DMS79 (cell line): ENCODE measurements around the gene GASK1A.
"Not testable (repeated sequence)": the region's sequence is repeated elsewhere in the genome, so short reads cannot be mapped to it uniquely, and the experiment has no call there.

ENCODE experiments used
- DNase-seq: peaks from one replicate; lab custom pipeline; 2025; lab: John Stamatoyannopoulos, UW

The GASK1A gene

DNA sequence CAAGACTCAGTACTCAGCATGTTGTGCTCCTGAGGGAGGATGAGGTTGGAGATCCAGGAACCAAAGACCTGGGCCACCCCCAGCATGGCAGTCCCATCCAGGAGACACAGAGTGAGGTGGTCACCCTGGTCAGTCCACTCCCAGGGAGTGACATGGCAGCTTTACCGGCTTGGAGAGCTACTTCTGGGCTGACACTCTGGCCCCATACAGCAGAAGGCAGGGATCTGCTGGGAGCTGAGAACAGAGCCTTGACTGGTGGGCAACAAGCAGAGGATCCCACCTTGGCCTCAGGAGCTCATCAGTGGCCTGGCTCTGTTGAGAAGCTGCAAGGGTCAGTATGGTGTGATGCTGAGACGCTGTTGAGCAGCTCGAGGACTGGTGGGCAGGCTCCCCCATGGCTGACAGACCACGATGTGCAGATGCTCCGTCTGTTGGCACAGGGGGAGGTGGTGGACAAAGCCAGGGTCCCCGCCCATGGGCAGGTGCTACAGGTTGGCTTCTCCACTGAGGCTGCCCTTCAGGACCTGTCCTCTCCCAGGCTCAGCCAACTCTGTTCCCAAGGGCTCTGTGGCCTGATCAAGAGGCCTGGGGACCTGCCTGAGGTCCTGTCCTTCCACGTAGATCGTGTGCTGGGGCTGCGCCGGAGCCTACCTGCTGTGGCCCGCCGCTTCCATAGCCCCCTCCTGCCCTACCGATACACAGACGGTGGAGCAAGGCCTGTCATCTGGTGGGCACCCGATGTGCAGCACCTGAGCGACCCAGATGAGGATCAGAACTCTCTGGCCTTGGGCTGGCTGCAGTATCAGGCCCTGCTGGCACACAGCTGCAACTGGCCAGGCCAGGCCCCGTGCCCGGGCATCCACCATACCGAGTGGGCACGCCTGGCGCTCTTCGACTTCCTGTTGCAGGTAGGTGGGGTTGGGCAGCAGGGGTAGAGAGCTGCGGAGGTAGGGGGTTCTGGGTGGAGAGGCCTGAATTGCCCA is 53.8 kb downstream of the GASK1A start:
- DNase-seq, result no peak

DNA sequence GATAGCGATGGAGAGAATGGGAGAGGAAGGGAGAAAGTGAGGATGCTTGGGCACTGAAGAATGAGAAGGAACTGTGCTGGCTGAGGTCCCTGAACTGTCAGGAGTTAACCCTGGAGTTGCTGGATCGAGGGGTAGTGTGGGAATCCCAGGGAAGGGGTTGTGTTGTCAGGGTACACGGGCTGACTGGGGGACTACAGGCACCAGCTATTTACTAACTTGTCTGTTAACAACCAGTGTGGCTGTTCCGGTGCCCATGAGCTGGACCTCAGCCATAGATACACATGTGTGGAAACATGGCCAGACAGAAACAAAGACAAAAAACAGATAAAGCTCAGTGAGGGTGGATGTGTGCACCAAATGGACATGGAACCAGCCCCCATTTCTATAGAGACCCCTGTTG is 55.1 kb downstream of the GASK1A start:
- no peak for DNase-seq

DNA sequence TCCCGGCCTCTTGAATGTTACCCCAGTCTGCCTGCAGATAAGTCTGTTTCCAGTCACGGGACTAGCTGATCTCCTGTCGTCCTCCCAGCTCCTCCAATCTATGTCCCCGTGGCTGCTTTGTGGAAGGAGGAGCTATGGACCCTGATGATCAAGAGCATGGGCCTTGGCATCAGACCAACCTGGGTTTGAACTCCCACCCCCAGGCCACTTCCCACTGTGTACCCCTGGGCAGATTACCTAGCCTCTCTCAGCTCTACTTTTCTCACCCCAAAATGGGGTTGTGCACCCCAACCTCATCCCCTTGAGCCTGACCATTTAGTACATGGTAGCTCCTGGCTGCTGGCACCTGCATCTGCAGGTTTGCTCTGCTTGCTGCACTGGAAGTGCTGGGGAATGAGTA is 55.8 kb downstream of the GASK1A start:
- DNase-seq, result no peak

DNA sequence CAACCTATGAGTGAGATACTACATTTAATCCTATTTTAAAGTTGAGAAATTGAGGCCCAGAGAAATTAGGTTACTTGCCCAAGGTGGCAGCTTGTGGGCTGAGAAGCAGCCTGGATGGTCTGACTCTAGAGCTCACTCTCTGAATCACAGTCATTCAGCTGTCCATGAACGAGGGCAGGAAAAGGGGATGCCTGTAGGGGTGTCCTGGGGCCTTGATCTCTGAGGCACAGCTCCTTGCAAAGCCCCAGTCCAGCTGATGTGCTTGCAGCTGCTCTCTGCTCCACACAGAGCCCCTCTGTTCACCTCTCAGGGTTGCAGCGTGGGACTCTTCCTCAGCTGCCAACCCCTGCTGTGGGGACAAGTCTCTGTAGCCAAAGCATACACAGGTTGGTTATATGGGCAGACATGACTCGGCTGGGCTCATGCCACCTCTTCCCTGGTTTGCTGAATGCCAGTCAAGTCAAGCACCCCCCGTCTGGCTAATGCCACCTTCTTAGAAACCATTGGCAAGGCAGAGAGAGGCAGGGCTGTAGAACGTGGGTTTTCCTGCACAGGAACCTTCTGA is 56.8 kb downstream of the GASK1A start:
- DNase-seq, result no peak

DNA sequence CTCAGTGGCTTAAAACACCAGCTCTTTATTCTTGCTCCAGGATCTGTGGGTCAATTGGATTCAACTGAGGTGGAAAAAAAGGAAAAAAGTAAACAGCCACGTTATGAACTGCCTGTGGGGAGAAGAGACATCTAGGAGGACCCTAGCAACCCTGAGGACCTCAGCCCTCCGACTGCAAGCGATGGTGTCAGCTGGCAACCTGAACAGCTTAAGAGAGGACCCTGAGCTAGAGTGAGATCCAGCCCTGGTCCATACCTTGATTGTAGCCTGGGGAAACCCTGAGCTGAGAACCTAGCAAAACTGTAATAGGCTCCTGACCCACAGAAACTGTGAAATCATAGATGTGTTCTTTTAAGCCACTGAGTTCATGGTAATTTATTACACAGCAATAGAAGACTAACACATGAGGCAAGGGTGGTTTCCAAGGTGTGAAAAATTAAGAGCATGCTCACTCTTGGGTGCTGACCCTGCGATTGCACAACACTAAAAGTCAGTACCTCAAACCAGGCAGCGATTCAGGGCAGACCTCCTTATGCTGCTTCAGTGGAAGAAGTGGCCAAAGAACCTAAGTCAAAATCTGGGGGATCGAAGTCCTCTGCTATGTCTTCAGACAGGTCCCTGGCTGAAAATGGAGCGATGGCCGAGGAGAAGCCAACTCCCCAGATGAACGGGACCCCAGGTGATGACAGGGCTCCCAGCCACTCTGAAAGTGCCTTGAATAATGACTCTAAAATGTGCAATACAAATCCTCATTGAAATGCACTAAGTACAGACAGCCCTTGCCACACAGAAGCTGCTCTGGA is 57.7 kb downstream of the GASK1A start:
- no peak for DNase-seq

DNA sequence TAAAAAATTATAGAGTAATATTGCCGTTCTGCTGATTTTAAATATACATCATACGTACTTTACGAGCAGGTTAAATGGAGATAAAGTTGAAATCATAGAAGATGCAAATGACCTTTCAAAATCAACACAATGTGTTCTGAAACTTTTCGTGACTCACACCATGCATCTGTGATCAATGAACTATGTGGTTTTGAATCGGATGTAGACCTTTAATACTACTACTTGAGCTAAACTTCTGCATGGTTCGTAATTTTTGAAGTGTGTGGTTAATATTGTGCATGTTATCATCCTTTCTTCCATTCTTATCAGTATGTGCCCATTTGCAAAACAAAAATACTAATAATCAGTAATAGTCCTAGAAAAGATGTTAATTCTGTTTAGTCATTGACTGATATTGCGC is 58.9 kb downstream of the GASK1A start:
- no peak for DNase-seq

DNA sequence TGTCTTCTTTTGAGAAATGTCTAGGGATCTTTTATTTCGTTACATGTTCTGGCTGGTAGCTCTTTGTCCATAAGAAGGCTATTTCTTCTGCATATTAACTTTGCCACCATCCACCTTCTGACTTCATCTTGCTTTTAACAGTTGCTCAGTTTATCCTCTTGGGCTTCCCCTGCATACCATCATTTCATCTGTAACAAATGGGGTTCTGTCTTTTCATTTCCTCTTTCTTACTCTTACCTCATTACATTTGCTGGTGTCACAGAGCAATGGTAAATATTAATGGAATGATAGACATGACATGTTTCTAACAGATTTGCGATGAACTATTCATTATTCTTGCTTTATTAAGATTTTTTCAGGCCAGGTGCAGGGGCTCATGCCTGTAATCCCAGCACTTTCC is 62.4 kb downstream of the GASK1A start:
- no peak for DNase-seq

DNA sequence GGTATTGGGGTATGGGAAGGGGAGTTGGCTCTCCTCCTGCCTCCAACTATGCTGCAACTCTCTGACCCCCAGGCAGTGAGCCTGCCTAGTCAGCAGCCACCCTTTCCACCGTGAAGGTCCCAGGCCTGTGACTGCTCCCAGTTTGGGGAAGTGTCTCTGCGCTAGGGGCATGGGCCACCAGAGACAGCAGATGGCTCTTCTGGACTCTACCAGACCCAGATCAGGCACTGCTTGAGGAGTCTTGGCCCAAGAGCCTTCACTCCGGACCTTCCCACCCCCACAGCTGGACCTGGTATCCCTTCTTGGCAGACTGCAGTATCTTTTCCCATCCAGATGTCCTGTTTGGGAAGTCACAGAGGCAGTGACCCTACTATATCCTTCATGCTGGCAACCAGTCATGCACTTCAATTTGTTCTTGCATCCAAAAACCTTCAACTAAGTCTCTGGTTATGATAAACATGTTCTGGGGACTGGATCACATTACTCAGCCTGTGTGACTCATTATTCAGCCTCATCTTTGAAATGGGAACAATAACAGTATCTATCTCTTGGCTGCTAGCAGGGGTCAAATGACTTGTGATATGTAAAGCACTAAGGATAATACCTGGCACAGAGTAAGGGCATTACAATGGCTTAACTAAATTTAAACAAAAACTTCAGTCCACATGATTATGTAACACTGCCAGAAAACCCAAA is 64.1 kb downstream of the GASK1A start:
- DNase-seq, result no peak

DNA sequence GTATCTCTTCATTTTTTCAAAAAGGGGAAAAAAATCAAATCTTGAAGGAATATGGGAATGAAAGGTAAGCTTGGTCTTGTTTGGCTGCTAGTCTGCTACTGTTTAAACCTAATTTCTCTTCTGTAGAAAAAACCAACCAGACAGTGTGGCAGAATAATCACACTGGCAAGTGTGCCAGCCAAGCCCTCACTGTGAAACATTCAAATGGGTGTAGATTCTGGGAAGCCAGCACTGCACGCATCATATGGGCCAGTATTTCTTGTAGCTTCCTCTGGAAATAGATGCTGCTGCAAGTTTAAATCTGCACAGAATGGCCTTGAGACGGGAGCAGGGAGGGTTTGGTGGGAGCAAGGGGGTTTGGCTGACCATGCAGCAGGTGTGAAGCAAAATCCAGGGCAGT is 64.7 kb downstream of the GASK1A start:
- DNase-seq, result no peak

DNA sequence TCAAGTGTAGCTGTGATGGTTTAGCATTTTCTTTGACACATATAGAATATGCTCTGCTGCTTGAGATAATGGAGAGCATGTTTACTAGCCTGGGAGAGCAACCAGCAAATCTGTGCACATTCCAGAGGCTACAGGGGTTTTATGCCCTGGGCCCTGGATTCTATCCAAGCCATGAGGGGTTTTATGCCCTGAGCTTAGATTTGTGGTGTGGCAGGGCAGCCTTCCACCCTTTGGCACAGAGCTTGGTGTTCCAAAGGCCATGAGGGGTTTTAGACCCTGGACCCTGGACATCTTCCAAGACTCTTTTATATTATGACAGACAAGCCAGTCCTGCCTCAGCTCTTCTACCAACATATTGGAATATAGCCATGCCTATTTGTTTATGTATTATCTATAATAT is 66.0 kb downstream of the GASK1A start:
- DNase-seq, result not testable (repeated sequence)

DNA sequence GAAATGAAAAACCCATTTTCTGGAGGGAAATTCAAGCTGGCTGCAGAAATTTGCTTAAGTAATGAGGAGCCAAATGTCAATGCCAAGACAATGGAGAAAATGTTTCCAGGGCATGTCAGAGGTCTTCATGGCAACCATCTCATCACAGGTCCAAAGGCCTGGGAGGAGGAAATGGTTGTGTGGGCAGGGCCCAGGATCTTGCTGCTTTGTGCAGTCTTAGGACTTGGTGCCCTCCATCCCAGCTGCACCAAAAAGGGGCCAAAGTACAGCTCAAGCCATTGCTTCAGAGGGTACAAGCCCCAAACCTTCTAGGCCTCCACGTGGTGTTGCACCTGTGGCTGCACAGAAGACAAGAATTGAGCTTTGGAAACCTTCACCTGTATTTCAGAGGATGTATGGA is 67.5 kb downstream of the GASK1A start:
- DNase-seq, result no peak

DNA sequence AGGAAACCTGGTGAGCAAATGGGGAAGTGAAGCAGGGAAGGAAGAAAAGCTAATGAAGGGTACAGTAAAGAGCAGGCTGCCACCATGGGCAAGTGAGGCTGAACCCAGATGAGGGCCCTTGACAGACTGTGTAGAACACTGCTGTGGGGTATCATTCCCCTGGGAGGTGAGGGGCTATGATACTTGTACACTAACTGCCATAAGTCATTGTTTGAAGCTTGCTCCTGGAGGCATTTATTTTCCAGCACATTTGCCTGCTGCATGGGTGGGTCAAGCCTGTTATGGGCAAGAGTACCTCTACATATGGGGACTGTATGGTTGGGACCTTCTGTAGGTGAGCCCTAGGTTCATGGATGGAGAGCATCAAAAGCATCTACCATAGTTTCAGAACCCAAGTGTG is 69.4 kb downstream of the GASK1A start:
- no peak for DNase-seq

DNA sequence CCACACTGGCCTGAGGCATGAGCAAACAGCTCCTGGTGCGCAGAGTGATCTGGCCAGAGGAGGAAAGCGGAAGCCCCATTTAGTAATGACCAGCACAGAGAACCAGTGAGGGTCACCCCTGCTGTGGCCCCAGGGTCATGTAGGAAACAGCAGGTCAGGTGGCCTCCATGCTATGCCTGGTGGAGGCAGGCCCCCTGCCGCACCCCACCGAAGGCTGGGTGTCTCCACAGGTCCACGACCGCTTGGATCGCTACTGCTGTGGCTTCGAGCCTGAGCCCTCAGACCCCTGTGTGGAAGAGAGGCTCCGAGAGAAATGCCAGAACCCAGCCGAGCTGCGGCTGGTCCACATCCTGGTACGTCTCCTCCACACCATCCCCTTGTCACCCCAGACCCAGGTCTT is 74.2 kb downstream of the GASK1A start:
- no peak for DNase-seq

DNA sequence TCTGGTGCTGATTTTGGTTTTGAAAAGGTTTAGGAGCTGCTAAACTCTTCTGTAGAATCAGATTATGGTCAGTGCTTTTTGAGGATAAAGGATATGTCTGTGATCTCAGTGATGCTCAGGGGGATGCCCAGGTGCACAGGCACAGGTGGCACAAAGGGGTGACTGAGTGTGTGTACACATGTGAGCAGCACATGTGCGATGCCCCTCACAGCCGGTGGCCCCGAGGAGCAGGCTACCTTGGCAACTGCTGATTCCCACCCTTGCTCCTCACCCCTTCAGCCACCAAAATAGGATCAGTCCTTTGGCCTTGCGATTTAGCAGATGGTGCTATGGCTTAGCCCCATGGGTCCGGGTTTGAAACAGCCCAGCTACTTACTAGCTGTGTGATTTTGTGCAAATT is 75.6 kb downstream of the GASK1A start:
- no peak for DNase-seq

DNA sequence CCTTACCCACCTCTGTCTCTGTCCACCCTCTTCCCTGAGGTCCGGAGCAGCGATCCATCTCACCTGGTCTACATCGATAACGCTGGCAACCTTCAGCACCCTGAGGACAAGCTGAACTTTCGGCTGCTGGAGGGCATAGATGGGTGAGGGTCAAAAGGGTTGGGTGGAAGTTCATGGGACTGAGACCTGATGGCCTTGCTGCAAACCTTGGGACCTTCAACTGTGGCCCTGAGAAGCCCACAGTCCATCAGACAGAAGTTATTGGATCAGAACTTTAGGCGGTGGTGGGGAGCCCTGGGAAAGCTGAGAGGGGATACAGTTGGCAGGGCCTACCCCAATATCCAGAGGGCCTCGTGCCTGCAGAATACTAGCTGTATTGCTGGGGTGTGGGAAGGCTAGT is 76.3 kb downstream of the GASK1A start:
- no peak for DNase-seq

DNA sequence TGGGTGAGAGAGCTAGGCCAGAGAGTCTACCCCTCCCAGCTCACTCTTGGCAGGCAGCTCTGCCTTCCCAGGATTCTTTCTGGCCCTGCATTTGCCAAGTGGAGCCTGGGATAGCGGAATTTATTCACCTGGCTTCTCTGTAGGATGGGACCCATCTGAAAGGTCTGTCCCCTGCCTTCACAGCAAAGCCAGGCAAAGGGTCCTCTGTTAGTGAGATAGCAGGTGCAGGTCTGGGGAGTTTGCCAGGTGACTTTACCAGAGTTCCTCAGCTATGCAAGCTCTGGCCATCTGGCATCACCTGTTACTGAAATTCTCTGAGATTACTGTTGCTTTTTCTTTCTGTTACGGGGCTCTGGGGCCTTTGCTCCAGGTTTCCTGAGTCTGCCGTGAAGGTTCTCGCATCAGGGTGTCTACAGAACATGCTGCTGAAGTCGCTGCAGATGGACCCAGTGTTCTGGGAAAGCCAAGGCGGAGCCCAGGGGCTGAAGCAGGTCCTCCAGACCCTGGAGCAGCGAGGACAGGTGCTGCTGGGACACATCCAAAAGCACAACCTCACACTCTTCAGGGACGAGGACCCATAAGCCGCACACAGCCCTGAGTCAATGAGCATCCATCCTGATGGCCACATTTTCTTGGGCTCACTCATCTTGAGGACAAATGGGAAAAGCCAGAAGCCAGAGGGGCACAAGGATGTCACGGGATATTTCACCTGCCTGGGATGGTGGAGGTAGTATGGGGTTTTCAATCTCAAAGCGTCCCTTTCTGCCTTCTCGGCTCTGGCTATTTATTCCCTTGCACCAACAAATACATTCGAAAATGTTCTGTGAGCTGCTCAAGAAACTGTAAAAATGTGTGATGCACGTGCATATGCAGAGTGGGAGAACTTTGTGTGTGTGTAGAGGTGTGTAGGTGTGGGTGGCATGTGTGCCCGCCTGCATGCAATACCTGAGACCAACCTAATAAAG is 77.0 kb downstream of the GASK1A start:
- DNase-seq, result no peak

DNA sequence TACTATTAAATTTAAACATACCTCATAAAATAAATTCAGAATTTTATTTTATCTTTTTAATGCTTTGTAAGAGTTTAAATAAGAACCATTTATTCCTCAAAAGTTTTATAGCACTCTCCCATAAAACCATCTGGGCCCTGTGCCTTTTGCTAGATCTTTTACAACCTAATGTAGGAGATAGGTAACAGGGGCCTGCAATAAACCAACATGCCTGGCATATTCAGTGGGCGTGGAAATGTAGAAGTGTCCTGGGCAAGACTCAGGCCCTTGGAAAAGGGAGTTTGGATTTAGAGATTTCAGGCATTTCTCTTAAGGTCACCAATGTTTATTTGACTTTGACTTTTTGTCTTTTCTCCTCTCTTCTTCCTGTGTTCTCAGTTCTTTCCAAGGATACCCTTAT is 80.3 kb downstream of the GASK1A start:
- no peak for DNase-seq

DNA sequence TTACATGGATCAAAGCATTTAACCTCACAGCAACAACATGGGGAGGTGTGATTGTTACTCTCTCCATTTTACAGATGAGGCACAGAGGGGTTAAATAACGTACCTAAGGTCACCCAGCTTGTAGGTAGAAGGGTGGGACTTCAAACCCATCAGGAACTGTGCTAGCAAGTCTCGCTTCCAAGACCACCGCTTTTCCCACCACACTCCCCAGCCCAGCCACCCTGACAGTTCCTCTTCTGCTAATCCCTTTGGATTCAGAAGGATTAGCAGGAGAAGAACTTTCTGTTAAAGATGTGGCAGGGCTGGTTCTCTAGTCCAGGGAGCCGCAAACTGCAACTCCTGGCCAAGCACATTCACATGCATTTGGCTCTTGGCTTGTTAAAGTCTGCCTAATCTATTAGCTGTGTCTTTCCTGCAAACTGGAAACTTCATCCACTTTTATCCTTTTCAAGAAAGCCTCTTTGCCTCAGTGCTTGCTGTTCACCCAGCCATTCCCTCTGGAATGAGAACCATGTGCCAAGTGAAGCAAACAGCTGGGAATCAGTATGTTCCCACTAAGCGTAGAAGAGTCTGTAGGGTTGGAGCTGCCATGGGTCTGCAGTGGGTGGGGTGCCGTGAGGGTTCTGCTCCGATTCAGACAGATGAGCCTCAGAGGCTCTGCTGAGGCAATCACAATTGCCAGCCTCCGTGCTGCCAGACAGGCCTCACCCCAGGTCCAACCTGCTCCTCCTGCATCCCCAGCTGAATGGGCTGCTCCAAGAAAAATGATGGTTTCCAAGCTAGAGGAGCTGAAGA is 82.2 kb downstream of the GASK1A start:
- DNase-seq, result no peak

DNA sequence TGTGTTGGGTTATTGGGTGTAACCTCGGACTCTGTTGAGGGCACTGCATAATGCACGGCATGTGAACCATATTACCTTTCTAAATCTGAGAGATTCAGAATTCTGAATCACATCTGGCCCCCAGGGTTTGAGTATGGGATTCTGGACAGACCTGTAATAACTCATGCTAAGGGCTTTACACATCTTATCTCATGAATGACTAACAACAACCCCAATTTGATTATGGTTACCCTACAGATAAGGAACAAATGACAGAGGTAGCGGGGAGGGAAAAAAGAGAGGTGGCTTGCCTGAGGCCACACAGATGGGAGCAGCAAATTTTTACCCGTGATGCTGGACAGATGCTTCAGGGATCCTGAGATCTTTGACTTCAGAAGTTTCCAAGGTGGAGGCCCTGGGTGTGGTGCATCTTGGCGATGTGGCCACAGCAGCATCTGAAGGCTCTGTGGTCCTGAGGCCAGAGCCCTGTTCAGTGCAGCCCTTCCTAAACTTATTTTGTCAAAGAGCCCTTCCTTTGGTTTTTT is 83.0 kb downstream of the GASK1A start:
- DNase-seq, result no peak

DNA sequence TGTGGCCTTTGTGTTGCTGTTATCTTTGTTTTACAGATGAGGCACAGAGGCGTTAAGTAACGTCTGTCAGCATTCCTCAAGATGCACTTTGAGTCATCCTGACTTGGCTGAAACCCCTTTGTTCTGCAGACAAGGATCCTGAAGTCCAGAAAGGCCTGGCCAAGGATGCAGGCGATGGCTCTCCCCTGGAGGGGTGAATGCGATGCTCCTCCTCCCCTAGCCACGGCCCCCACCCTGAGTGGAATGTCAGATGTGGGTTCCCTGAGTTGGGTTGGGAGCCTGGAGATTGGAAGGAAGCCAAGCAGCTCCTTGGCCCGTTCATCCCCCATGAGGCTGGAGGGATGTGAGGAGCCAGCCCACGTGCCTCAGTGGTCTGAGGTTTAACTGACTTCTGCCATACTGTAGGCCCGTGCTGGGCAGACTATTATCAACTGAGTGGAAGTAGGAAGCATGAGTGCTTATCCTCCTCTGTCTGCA is 83.5 kb downstream of the GASK1A start:
- DNase-seq, result no peak
